Body of pancreas (tissue), 4 donors: ENCODE measurements around the gene COL27A1.

Source experiments
- CTCF ChIP-seq, 7 experiments: fragments of 450-650 bp in 4 of 7; fragments of 200-600 bp in 3 of 7; sonication (generic) in 3 of 7; IDR thresholded peaks; one replicate each; pipeline ENCODE4 v1.5.1; 2016 to 2019; ENCODE audit warnings: antibody characterized with exemption in 7 of 7
- POLR2A ChIP-seq, 3 donors: fragments of 450-650 bp; IDR thresholded peaks; one replicate each; pipeline ENCODE4 v1.6.1; 2016; ENCODE audit warnings: antibody characterized with exemption in 3 of 3, mild to moderate bottlenecking in 2 of 3

- TF ChIP-seq CTCF (IDR thresholded peaks at IDR 0.05): no peak
- no peak for TF ChIP-seq POLR2A (IDR thresholded peaks at IDR 0.05)
Observed at GRCh38 chr9:114261987-114262386, 106.7 kb downstream of the COL27A1 start.
